Ishikawa (cell line): ENCODE data around the gene KCNN1.

Source experiments
- CEBPB ChIP-seq: IDR thresholded peaks from 2 replicates; pipeline ENCODE4 v1.6.1; 2012
- CREB1 ChIP-seq: IDR thresholded peaks from 2 replicates; pipeline ENCODE4 v1.6.1; 2012; ENCODE audit warnings: low read depth
- EGR1 ChIP-seq: IDR thresholded peaks from 2 replicates; pipeline ENCODE4 v1.6.1; 2012
- EP300 ChIP-seq: IDR thresholded peaks from 2 replicates; pipeline ENCODE4 v1.6.1; 2012; ENCODE audit warnings: borderline replicate concordance
- FOXM1 ChIP-seq: IDR thresholded peaks from 2 replicates; pipeline ENCODE4 v1.6.1; 2012; ENCODE audit warnings: low read depth, borderline replicate concordance
- MAX ChIP-seq: IDR thresholded peaks from 2 replicates; pipeline ENCODE4 v1.6.1; 2012
- NFIC ChIP-seq: IDR thresholded peaks from 2 replicates; pipeline ENCODE4 v1.6.1; 2012
- RAD21 ChIP-seq: IDR thresholded peaks from 2 replicates; pipeline ENCODE4 v1.6.1; 2012; ENCODE audit warnings: low read depth
- REST ChIP-seq: IDR thresholded peaks from 2 replicates; pipeline ENCODE4 v1.6.1; 2012; ENCODE audit warnings: low read depth, mild to moderate bottlenecking
- TAF1 ChIP-seq: IDR thresholded peaks from 2 replicates; pipeline ENCODE4 v1.6.1; 2012; ENCODE audit warnings: low read depth, mild to moderate bottlenecking
- TCF12 ChIP-seq: IDR thresholded peaks from 2 replicates; pipeline ENCODE4 v1.6.1; 2012; ENCODE audit warnings: low read depth
- YY1 ChIP-seq: IDR thresholded peaks from 2 replicates; pipeline ENCODE4 v1.6.1; 2012; ENCODE audit warnings: low read depth
- ZBTB7A ChIP-seq: IDR thresholded peaks from 2 replicates; pipeline ENCODE4 v1.6.1; 2012; ENCODE audit warnings: low read depth

GRCh38 chr19:18000915-18001776, 34.2 kb downstream of the KCNN1 start:
- TF ChIP-seq EGR1 (peak; percentile 15; the same call in 1 of the 2 replicates), REST (no peak), FOXM1 (no peak), ZBTB7A (peak; percentile 86; the same call in 1 of the 2 replicates), CEBPB (no peak), TCF12 (no peak), CREB1 (peak; percentile 52; the same call in 1 of the 2 replicates), TAF1 (peak; percentile 39; the same call in 1 of the 2 replicates), EP300 (no peak), RAD21 (no peak), MAX (peak; percentile 91), YY1 (no peak), NFIC (peak; percentile 64; the same call in 1 of the 2 replicates)
